ENCODE data around the gene ZRANB2.

Gene ZRANB2

DNA sequence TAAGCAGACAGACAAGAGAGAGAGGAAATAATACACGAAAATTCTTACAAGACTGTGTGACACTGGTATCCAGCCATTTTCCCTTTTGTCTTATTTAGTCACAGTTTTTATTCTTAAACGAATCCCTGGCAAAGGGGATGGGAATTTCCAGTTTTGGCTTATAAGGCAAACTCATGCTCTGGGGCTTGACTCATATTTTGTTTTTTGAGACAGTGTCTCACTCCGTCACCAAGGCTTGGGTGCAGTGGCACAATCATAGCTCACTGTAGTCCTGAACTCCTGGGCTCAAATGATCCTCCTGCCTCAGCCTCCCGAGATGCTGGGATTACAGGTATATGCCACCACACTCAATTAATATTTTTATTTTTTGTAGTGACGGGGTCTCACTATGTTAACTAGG, 65.1 kb downstream of the ZRANB2 start:
- Histone ChIP-seq H3K4me1 (ENCODE audit: control extremely low read depth in 1 of 4, control insufficient read depth in 4 of 4, insufficient read depth in 4 of 4, low read length in 3 of 4) (no peaks in the 10 kb centered on the region), H3K27ac (ENCODE audit: insufficient read depth in 1 of 2, low read depth in 1 of 2, low read length in 2 of 2, poor library complexity in 1 of 2, severe bottlenecking in 2 of 2) (no peak overlapping the region), H3K27me3 (replicated peaks in 2 of 5; ENCODE audit: control insufficient read depth in 4 of 5, insufficient read depth in 5 of 5, low read length in 4 of 5) (no peaks in the 10 kb centered on the region), H3K36me3 (ENCODE audit: control insufficient read depth in 4 of 4, insufficient read depth in 4 of 4, low read length in 3 of 4) (no peaks in the 10 kb centered on the region), H3K9me3 (ENCODE audit: control extremely low read depth in 1 of 5, control insufficient read depth in 4 of 5, insufficient read depth in 2 of 5, low read depth in 1 of 5, low read length in 4 of 5) (no peaks in the 10 kb centered on the region), H3K4me3 (ENCODE audit: control insufficient read depth in 1 of 7, extremely low read depth in 1 of 7, insufficient read depth in 4 of 7, low read depth in 2 of 7, low read length in 6 of 7) (no peak overlapping the region)
- CTCF ChIA-PET: interaction anchor here (0.9 kb wide), 1 partner anchor 26 kb away, joined by 4 read pairs; no protein-coding TSS in a partner anchor
- POLR2A ChIA-PET: no interaction called here
- WGBS (ENCODE audit: insufficient coverage): 100% methylated on average over 2 of the region's 5 CpGs
- DNase-seq: no peak

DNA sequence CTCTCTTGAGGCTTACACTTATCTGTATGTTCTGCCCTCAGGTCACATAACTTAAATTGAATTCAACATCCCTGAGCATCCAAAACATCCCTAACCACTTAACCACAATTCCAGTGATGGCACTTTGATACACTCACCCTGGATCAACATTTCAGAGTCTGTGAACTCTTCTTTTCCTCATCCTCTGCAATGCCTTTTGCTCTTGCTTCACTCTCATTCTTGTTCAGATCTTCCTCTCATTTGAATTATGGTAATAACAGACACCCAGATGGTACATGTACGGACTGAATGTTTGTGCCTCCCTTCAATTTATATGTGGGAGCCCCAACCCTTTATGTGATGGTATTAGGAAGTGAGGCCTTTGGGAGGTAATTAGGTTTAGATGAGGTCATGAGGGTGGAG, 66.7 kb downstream of the ZRANB2 start:
- H3K4me1 ChIP-seq (ENCODE audit: control extremely low read depth in 1 of 4, control insufficient read depth in 4 of 4, insufficient read depth in 4 of 4, low read length in 3 of 4): no peaks in the 10 kb centered on the region
- no peaks in the 10 kb centered on the region for H3K9me3 ChIP-seq (ENCODE audit: control extremely low read depth in 1 of 5, control insufficient read depth in 4 of 5, insufficient read depth in 2 of 5, low read depth in 1 of 5, low read length in 4 of 5)
- no peak overlapping the region for H3K27ac ChIP-seq (ENCODE audit: insufficient read depth in 1 of 2, low read depth in 1 of 2, low read length in 2 of 2, poor library complexity in 1 of 2, severe bottlenecking in 2 of 2)
- no peak for DNase-seq
- H3K4me3 ChIP-seq (ENCODE audit: control insufficient read depth in 1 of 7, extremely low read depth in 1 of 7, insufficient read depth in 4 of 7, low read depth in 2 of 7, low read length in 6 of 7): no peak overlapping the region
- H3K36me3 ChIP-seq (ENCODE audit: control insufficient read depth in 4 of 4, insufficient read depth in 4 of 4, low read length in 3 of 4): no peaks in the 10 kb centered on the region
- POLR2A ChIA-PET: no interaction called here
- no peaks in the 10 kb centered on the region for H3K27me3 ChIP-seq (replicated peaks in 2 of 5; ENCODE audit: control insufficient read depth in 4 of 5, insufficient read depth in 5 of 5, low read length in 4 of 5)
- WGBS (ENCODE audit: insufficient coverage): no CpG with 5 or more reads among the region's 1 CpG
- CTCF ChIA-PET: no interaction called here

Data from common myeloid progenitor, CD34-positive (primary cell).